ENCODE results near the gene GRIK3.
"Not testable (repeated sequence)": the region's sequence is repeated elsewhere in the genome, so short reads cannot be mapped to it uniquely, and the experiment has no call there.

The GRIK3 gene

DNA sequence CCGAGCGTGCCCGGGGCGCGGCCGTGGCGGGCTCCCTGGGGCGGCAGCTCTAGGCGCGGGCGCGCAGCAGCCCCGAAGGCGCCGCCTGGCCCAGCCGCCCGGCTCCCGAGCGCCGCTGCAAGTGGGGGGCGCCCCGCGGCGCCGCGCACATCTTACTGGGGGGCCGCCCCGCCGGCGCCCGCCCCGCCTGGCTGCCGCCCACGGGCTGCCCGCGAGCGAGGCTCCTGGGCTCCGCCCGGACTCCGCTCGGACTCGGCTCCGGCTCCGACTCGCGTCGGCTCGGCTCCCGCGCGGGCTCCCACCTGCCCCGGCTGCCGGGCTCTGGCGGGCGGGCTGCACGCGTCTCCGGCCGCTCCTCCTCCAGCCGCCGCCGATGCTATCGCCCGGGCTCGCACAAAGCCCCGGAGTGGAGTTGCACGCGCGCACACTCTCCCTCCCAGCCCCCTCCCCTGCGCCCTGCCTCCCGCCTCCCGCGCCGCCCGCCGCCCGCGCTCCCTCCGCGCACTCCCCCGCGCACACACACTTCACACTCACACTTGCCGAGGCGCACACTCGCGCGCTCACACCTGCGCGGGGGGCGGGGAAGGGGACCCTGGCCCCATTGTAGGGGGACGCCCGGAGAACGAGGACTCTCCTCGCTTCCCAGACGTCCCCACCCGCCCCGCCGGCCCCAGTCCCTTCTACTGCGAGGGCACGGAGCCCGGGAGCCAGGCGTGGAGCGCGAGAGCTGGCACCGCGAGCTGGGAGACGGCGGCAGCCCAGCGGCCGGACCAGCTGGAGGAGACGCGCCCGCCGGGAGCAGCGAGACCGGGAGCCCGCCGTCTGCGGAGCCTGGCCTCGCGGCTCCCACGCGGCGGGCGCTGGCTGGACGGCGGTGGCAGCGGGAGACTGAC, at the start of gene GRIK3:
Gene GRIK3 (minus strand): TSS at position 395 of the 893 bp plus-strand sequence. CDS start 407 bp downstream, outside the sequence.
- no peak for DNase-seq (ENCODE audit: low read depth in 3 of 3)

DNA sequence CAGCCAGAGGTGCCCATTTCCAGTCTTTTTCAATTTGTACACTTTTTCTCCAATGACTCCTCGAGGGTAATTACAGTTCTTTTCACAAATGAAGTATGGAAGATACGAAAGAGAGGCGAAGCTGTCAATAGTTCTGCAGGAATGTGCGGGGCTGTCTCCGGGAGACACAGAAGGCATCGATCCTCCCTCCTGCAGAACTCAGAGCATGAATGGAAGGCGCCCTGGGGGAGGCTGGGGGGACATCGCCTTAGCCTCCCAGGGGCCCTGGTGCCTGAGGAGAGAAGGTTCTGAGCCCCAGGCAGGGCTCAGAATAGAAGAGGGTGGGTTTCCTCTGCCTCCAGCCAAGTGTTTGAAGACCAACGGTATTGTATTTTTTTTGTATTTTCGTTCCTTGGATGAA, 49.7 kb upstream of the GRIK3 start:
- DNase-seq (ENCODE audit: low read depth in 3 of 3): no peak

DNA sequence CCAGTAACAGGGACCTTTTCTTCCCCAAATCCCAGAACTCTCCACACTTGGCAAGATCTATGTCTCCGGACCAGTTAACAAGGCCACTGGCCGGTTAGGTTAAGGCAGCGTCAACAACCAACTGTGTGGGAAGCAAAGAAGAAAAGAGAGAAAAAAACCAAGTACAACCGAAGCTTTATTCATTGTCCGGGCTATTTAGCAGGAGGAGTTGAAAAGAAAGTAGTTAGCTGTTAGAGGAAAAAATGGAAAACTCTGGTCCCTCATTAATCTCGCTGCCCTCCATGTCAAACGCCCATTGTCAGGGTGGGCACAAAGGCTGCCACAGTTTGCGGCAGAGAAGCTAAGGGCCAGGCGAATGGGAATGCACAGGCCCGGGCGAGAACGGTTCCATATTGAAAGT, 49.3 kb upstream of the GRIK3 start:
- no peak for DNase-seq (ENCODE audit: low read depth in 3 of 3)

DNA sequence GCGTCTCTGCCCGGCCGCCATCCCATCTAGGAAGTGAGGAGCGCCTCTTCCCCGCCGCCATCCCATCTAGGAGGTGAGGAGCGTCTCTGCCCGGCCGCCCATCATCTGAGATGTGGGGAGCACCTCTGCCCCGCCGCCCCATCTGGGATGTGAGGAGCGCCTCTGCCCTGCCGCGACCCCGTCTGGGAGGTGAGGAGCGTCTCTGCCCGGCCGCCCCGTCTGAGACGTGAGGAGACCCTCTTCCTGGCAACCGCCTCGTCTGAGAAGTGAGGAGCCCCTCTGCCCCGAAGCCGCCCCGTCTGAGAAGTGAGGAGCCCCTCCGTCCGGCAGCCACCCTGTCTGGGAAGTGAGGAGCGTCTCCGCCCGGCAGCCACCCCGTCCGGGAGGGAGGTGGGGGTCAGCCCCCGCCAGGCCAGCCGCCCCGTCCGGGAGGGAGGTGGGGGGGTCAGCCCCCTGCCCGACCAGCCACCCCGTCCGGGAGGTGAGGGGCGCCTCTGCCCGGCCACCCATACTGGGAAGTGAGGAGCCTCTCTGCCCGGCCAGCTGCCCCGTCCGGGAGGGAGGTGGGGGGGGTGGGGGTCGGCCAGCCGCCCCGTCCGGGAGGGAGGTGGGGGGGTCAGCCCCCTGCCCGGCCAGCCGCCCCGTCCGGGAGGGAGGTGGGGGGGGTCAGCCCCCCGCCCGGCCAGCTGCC, 46.1 kb upstream of the GRIK3 start:
- DNase-seq (ENCODE audit: low read depth in 3 of 3): not testable (repeated sequence)

DNA sequence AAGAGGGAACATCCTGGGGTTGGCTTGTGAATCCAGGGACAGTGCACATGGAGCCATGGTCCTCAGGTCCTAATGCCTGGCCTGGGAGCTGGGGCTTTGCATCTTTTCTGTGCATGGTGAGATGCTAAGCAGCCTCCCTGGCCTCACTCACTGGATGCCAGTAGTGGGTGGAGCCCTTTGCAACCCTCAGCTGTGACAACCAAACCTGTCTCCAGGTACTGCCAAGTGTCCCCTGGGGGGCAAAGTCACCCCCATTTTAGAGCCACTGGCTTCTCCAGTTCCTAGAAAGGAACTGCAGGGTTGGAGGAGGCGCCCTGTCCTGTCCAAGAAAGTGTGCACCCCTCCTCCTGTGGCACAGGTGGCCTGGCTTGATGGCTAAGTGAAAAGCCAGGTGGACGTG, 44.6 kb upstream of the GRIK3 start:
- DNase-seq (ENCODE audit: low read depth in 3 of 3): no peak

DNA sequence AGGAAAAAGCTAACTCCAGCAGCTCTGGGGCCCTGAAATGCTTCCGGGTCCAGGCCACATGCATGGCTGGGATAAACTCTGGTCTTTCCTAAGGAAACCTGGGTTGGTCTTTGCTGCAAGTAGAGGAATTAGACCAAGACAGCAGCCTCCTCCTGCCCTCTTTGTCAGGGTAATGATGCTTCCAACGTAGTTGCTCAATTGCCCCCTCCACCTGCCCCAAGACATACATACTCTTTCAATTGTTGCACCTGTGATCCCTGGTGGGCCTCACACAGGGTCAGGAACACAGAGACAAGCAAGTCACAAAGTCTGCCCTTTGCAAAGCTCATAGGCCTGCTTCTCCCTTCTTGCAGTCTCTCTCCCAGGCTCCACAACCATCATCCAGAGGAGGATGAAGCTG, 41.9 kb upstream of the GRIK3 start:
- no peak for DNase-seq (ENCODE audit: low read depth in 3 of 3)

DNA sequence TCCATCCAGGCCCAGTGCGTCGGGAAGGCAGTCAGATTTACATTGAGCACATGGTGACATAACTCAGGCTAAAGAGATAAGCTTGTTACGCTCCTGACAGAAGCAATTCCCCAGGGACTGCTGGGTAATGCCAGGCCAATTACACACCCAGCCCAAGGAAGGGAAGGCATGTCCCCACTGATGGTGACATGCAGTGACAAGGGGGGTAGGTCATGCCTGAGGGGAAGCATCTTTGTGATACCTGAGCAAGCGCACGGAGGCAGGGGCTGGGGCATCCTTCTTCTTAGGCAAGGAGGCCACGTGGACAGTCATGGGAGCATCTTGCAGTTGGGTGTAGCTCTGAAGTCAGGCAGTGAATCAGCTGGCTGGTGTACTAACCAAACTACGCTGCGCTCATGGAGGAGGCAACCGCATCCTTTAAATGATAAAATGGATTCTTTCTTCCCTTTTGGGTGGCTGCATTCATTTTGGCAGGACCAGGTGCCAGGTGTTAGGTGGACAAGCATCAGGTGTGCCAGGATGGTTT, 39.6 kb upstream of the GRIK3 start:
- DNase-seq (ENCODE audit: low read depth in 3 of 3): no peak

DNA sequence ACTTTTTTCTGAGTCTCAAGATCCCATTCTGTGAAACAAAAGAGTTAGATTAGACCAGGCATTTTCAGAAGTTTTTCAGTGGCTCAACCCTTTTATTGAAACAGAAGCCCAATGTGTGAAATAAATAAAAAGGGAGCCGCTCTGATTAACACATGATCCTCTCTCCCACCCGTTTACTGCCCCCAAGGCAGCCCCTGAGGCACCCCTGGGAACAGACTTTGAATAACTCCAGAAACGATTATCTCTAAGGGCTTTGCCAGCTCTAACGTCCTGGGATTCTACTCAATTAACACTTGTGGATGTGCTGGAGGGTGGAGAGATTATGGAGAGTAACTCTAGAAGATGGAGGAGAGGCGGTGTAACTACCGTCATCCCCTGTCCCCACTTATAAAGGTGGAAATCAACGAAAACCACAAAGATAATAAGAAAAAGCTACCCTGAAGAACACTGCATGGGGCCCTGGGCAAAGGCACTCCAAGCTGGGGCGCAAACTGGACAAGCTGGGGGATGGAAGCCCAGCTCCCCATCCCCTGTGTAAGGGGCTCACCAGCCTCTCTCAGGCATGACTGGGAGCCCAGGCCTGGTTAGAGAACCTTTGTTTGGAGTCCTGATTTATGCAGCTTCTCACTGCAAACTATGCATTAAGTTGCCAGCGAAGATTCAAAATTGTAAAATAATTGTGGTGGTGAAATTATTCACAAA, 39.0 kb upstream of the GRIK3 start:
- no peak for DNase-seq (ENCODE audit: low read depth in 3 of 3)

DNA sequence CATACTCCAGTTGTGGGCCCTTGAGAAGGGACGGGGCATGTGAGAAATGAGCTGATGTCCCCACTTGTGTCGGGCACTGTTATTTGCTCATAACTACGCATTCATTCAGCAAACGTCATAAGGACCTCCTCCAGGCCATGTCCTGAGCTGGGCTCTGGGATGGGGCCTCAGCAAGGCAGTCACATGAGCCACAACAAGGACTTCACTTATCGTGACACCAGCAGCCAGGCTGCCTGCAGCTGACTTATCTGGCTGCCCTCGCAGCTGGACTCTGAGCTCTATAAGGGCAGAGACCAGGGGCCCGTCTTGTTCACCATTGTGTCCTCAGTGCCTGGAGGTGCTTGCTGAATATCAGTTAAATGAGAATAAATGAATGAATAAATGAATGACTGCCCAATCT, 37.5 kb upstream of the GRIK3 start:
- no peak for DNase-seq (ENCODE audit: low read depth in 3 of 3)

DNA sequence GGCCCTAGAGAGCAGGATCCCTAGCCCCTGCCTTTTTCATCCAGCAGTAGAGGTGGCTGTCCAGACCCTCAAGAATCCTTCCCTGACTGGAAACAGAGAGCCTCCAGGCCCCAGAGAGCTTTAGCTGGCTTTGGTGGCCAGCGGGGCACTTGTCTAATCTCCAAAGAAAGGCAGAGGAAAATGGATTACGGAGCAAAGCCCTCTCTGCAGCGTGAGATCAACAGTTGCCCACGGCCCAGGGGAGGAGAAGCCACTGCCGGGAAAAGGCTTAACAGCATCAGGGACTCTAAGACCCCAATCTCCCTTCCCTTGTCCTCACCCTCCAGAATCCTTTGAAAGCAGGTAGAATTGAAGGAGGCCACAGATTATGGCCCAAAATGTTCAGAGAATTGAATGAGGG, 35.8 kb upstream of the GRIK3 start:
- no peak for DNase-seq (ENCODE audit: low read depth in 3 of 3)

DNA sequence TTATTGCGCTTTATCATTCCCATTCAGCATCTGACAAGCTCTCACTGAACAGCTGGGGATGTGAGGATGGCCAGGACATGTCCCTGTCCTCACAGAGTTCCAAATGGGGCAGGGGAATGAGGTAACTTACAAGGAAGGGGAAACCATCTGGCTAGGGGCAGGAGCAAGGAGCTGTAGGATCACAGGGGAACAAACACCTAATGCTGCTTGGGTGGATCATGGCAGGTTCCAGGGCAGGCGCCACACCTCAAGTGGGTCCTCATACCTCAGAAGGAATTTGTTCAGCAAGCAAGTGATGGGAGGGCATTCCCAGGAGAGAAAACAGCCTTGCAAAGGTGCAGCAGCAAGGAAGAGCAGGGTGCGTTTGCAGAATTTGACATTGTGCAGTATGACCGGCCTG, 35.1 kb upstream of the GRIK3 start:
- DNase-seq (ENCODE audit: low read depth in 3 of 3): no peak

DNA sequence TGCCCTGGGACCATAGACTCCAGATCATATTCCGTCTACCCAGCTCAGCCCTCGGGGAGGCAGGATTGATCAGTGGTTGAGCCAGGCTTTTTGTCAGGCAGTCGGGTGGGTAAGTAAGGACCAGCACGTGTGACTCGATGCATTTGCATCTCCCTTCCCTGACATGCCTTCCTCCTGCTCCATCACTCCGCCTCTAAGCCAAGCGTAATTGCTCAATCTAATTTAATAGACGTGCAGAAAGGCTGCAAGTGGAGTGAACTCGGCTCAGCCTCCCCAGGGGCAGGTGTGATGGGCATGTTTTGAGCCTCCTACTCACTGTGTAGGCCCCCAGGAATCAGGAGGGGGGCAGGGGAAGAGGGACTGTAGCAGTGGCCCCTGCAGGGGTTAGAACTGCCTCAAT, 34.6 kb upstream of the GRIK3 start:
- no peak for DNase-seq (ENCODE audit: low read depth in 3 of 3)

DNA sequence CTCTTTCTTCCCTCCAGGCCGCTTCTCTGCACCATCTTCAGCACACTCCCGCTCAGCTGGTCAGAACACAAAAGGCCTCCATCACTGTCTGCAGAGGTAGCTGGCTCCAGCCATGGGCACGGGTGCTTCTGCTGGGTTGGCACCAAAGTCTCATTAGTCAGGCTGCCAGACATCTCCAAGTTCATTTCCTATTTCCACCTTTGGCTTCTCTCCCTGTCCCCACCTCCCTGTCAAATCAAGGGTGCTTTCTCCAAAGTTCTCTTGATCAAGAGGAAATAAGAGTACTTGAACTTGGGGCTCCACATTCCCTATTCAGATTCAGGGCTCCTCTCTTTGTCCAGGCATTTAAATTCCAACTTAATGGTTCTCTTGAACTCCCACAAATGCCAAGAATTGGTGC, 33.9 kb upstream of the GRIK3 start:
- no peak for DNase-seq (ENCODE audit: low read depth in 3 of 3)

DNA sequence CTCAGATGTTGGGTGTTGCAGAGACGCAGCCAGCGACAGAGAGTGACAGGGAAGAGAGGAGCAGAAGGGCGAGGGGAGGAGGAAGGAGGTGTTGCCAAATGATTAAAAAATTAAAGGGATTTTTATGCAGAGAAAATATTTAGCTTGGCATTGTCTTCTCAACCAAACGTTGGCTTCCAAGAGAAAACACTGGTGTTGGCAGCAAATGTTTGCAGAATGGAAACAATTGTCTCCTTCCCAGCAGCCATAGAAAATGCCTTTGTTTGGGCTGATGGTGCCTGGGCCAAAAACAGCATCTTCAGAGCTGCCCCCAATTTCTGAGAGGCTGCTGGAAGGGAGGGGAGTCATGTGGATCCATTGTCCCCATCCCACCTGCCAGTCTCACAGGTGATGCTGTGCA, 29.7 kb upstream of the GRIK3 start:
- no peak for DNase-seq (ENCODE audit: low read depth in 3 of 3)

DNA sequence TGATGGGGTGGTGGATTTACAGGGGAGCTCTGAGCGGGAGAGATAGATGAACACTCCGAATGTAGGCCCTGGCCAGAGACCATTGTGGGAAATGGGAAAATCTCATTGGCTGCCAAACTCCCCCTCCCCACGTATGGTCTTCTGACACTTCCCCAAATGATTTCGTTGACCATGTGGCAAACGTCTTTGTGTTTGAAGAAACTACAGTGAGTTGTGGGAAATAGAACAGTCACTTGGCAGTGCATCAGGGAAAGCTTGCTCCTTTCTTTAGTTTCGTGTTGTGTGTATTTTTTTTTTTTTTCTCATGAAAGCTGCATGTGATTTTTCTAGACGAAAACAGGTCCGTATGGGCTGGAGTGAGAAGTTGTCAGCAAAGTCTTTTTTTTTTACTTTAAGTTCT, 25.0 kb upstream of the GRIK3 start:
- DNase-seq (ENCODE audit: low read depth in 3 of 3): no peak

DNA sequence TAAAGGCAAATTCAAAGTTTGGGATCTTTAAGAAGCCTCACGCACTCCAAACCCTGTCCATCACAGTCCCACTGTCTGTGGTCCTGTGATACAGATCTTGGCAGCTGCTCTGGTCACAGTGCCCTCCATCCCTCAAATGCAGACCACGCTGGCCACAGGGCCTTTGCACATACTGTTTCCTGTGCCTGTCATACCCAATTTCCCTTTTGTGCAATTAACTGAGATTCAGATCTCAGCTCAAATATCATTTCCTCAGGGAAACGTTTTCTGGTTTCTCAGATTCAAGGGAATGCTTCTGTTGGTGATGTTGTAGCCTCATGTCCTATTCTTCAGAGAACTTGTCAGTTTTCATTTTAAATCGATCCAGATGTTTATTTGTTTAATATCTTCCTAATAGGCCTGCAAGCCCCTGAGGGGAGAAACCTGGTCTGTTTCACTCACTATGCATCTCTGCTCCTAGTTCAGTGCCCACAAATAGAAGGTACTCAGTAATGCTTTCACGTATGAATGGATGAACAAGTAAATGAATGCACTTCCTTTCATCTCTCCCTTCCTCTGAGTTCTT, 24.2 kb upstream of the GRIK3 start:
- no peak for DNase-seq (ENCODE audit: low read depth in 3 of 3)

DNA sequence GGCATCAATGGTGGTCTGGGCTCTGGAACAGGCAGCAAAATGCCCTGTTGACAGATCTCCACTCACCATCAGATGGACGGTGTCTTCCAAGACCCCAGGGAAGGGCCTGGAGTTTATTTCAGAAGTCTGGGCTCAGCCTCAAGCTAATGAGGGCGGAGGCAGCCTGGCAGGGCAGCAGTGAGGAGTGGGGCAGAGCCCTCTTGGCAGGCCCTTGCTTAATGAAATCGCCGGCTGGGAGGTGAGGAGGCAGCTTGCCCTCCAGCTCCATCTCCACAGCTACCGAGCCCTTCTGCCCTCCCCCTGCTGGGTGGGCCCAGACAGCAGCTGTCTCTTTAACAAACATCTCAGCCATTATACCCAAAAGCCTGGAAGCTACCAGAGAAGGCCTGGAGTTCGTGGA, 22.0 kb upstream of the GRIK3 start:
- no peak for DNase-seq (ENCODE audit: low read depth in 3 of 3)

DNA sequence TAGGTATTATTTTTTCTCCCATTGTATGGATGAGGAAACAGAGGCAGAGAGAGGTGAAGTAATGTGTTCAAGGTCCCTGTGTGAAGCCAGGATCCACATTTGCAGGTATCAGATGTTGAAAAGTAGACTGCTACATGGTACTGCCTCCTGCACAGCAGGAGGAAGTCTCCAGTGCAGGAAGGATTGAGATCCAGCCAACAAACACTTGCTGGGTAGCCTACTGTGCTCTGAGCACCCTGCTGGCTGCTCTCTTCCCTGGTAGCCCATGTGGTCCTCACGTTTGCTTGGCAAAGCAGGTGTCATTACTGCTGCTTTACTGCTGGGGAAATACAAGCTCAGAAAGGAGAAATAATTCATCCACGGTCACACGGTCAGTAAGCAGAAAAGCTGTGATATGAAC, 21.3 kb upstream of the GRIK3 start:
- no peak for DNase-seq (ENCODE audit: low read depth in 3 of 3)

DNA sequence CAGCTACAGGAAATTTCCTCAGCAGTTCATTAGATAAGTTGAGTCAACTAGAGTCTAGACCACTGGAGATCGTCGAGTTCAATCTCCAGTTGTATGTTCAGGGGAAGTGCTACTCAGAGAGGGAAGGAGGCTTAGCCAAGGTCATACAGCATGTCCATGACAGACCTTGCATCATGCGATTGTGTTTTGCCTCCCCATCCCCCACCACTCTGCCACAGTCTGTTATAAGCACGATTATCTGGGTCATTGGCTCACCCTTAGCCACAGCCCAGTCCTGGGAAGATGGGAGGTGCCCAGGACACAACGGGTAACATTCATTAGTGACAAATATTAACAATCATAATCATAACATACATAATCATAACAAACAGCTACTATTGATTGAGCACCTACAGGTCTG, 18.9 kb upstream of the GRIK3 start:
- DNase-seq (ENCODE audit: low read depth in 3 of 3): no peak

DNA sequence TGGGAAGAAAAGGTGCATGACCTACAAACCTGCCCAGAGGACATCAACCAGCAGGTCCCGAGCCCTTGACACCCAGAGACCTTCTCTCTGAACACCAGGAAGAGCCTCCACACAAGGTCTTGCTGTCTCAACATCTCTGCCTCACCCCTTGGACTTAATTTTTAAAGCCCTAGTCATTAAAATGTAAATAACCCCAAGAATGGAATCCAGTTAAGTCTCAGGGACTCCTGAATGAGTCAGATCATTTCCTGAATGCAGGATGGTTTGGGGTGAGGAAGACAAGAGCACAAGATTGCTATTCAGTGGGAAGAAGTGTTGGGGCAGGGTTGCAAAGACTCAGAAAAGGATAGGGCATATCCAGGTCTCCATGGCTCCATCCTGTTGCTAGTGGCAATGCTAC, 17.8 kb upstream of the GRIK3 start:
- no peak for DNase-seq (ENCODE audit: low read depth in 3 of 3)

DNA sequence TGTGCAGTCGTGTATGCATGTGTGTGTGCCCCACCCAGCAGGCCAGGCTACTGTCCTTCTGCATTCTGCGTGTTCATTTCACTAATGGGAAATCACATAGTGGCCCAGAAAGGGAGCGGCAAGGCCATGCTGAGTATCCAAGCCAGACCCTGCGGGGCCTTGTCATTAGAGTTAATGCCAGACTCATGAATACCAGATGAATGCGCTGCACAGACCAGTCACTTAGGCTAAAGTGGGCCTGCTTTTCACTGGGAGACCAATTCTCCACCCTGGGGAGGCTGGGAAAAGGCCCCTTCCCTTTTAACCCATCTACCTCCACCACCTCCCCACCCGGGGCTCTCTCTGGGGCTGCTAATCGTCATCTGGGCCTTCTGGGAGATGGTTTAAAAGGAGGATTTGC, 17.0 kb upstream of the GRIK3 start:
- DNase-seq (ENCODE audit: low read depth in 3 of 3): no peak

DNA sequence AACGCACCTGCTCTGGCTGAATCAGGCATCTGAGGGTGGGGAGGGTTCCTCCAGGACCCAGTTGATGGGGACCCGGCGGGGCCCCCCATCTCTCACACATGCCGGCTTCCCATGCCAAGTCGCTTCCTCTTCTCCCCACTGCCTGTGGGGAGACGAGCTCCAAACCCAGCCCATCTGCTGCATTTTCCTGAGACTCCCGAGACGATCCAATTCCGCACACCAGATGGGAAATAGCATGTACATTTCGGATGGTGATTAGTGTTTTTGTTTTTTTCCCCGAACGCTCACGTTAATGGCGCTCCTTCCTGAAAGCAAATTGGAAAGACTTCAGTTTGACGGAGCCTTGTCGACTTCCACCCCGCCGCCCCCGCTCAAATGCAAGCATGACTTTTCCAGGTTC, 13.2 kb upstream of the GRIK3 start:
- no peak for DNase-seq (ENCODE audit: low read depth in 3 of 3)
